Adrenal gland (tissue), 5 donors: Measurements from ENCODE around the gene TNIK.

Experiments used
- POLR2A ChIP-seq, 2 donors: fragments of 450-650 bp; IDR thresholded peaks; one replicate each; pipeline ENCODE4 v1.6.1; 2017; ENCODE audit warnings: antibody characterized with exemption in 2 of 2, mild to moderate bottlenecking in 2 of 2, moderate library complexity in 1 of 2
- TF ChIP-seq, protein P1 (sequence below), 6 experiments: fragments of 450-650 bp in 4 of 6; fragments of 200-600 bp in 2 of 6; sonication (generic) in 1 of 6; IDR thresholded peaks; 1 replicate in 5 of 6; 2 replicates in 1 of 6; pipeline versions ENCODE4 v1.5.1 to v1.8.0; 2016 to 2021; ENCODE audit warnings: antibody characterized with exemption in 6 of 6, mild to moderate bottlenecking in 2 of 6, moderate library complexity in 1 of 6
- donor health status: DM: no; HTN: no; CAD: no.

DNA sequence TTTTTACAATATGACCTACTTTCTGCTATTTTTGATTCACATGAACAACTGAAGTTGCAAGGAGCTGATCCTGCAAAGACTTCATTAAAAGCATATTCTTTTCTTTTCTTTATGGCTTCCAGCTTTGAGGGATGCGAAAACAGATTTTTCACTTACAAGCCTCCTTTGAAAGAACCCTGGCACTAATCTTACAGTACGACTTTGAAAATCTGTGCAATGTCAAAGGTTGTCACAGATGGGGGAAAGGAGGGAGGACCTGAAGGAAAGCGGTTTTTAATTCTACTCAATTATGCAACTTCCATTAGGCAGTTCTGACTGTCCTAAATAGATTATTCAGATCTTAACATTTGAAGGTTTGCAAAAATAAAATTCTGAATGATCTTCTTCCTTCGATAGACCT is 130.5 kb downstream of the TNIK start:
- TF ChIP-seq POLR2A (IDR thresholded peaks at IDR 0.05), result no peak
- TF ChIP-seq, protein P1, sequence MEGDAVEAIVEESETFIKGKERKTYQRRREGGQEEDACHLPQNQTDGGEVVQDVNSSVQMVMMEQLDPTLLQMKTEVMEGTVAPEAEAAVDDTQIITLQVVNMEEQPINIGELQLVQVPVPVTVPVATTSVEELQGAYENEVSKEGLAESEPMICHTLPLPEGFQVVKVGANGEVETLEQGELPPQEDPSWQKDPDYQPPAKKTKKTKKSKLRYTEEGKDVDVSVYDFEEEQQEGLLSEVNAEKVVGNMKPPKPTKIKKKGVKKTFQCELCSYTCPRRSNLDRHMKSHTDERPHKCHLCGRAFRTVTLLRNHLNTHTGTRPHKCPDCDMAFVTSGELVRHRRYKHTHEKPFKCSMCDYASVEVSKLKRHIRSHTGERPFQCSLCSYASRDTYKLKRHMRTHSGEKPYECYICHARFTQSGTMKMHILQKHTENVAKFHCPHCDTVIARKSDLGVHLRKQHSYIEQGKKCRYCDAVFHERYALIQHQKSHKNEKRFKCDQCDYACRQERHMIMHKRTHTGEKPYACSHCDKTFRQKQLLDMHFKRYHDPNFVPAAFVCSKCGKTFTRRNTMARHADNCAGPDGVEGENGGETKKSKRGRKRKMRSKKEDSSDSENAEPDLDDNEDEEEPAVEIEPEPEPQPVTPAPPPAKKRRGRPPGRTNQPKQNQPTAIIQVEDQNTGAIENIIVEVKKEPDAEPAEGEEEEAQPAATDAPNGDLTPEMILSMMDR (IDR thresholded peaks at IDR 0.05), result no peak
